HEK293 (cell line): Measurements from ENCODE around the gene APOBEC3C.

ENCODE experiments used
- CTCF ChIA-PET: fragments of 350-600 bp; formaldehyde crosslinking; extraction: SDS; loops from one replicate; lab custom pipeline; 2021; ENCODE audit warnings: antibody characterized with exemption; lab: Yijun Ruan, JAX
- POLR2A ChIA-PET: fragments of 300-600 bp; formaldehyde crosslinking; extraction: SDS; loops from one replicate; lab custom pipeline; 2020; ENCODE audit warnings: antibody characterized with exemption, inconsistent platforms; lab: Yijun Ruan, JAX
- H3K27ac ChIP-seq: fragments of 200-500 bp; sonication (Bioruptor generic); 2 replicates; pipeline ENCODE4 v1.5.1; 2014; ENCODE audit warnings: low read depth, low read length, control low read depth, inconsistent platforms; ENCODE audit errors: extremely low read depth
- H3K36me3 ChIP-seq, 2 experiments: fragments of 200-500 bp in 1 of 2; sonication (Bioruptor generic) in 1 of 2; 1 replicate in 1 of 2; 2 replicates in 1 of 2; pipeline ENCODE4 v1.5.1; 2014 to 2017; ENCODE audit warnings: inconsistent platforms in 2 of 2, low read length in 2 of 2; ENCODE audit not compliant: control insufficient read depth in 2 of 2, insufficient read depth in 1 of 2
- H3K4me1 ChIP-seq: fragments of 200-500 bp; sonication (Bioruptor generic); 2 replicates; pipeline ENCODE4 v1.5.1; 2014; ENCODE audit warnings: mild to moderate bottlenecking, low read length, inconsistent platforms; ENCODE audit not compliant: control insufficient read depth, insufficient read depth
- H3K4me3 ChIP-seq: 2 replicates; pipeline ENCODE4 v1.5.1; 2011; ENCODE audit warnings: low read depth, mild to moderate bottlenecking, control low read depth, low read length, moderate library complexity
- H3K9me3 ChIP-seq: fragments of 200-500 bp; sonication (Bioruptor generic); 2 replicates; pipeline ENCODE4 v1.5.1; 2014; ENCODE audit warnings: low read depth, low read length, inconsistent platforms; ENCODE audit not compliant: control insufficient read depth, insufficient read depth
- ATF2 ChIP-seq: fragments of 450-650 bp; formaldehyde crosslinking; IDR thresholded peaks from 2 replicates; pipeline ENCODE4 v1.5.1; 2016; ENCODE audit warnings: missing biosample characterization, missing genetic modification characterization, low read depth
- CTCF ChIP-seq: fragments of 450-650 bp; formaldehyde crosslinking; IDR thresholded peaks from 2 replicates; pipeline ENCODE4 v1.5.1; 2016; ENCODE audit warnings: missing biosample characterization, missing genetic modification characterization
- EGR2 ChIP-seq: fragments of 450-650 bp; formaldehyde crosslinking; IDR thresholded peaks from 2 replicates; pipeline ENCODE4 v1.5.1; 2016; ENCODE audit warnings: low read depth, missing biosample characterization, missing genetic modification characterization
- OSR2 ChIP-seq: fragments of 450-650 bp; formaldehyde crosslinking; IDR thresholded peaks from 2 replicates; pipeline ENCODE4 v1.5.1; 2016; ENCODE audit warnings: missing biosample characterization, missing genetic modification characterization
- PRDM10 ChIP-seq: fragments of 450-650 bp; formaldehyde crosslinking; IDR thresholded peaks from 2 replicates; pipeline ENCODE4 v1.5.1; 2016; ENCODE audit warnings: missing biosample characterization, missing genetic modification characterization
- ZBTB7A ChIP-seq: fragments of 450-650 bp; formaldehyde crosslinking; IDR thresholded peaks from 2 replicates; pipeline ENCODE4 v1.5.1; 2016; ENCODE audit warnings: low read depth, missing biosample characterization, missing genetic modification characterization
- ZNF114 ChIP-seq: fragments of 450-650 bp; formaldehyde crosslinking; IDR thresholded peaks from 2 replicates; pipeline ENCODE4 v1.5.0; 2017; ENCODE audit warnings: missing biosample characterization, missing genetic modification characterization
- ZNF132 ChIP-seq: fragments of 450-650 bp; formaldehyde crosslinking; IDR thresholded peaks from 2 replicates; pipeline ENCODE4 v1.5.1; 2017; ENCODE audit warnings: missing biosample characterization, missing genetic modification characterization, borderline replicate concordance
- ZNF146 ChIP-seq: fragments of 450-650 bp; formaldehyde crosslinking; IDR thresholded peaks from 2 replicates; pipeline ENCODE4 v1.5.1; 2016; ENCODE audit warnings: missing biosample characterization, missing genetic modification characterization
- ZNF157 ChIP-seq: fragments of 450-650 bp; formaldehyde crosslinking; IDR thresholded peaks from 2 replicates; pipeline ENCODE4 v1.5.1; 2016; ENCODE audit warnings: missing biosample characterization, missing genetic modification characterization
- ZNF2 ChIP-seq: fragments of 450-650 bp; formaldehyde crosslinking; IDR thresholded peaks from 2 replicates; pipeline ENCODE4 v1.5.1; 2016; ENCODE audit warnings: missing biosample characterization, missing genetic modification characterization
- ZNF362 ChIP-seq: fragments of 450-650 bp; formaldehyde crosslinking; IDR thresholded peaks from 2 replicates; pipeline ENCODE4 v1.5.1; 2016; ENCODE audit warnings: missing biosample characterization, missing genetic modification characterization
- ZNF501 ChIP-seq: fragments of 450-650 bp; formaldehyde crosslinking; IDR thresholded peaks from 2 replicates; pipeline ENCODE4 v1.5.1; 2016; ENCODE audit warnings: missing biosample characterization, missing genetic modification characterization
- ZNF514 ChIP-seq: fragments of 450-650 bp; formaldehyde crosslinking; IDR thresholded peaks from 2 replicates; pipeline ENCODE4 v1.5.1; 2016; ENCODE audit warnings: missing biosample characterization, missing genetic modification characterization
- ZNF629 ChIP-seq: fragments of 450-650 bp; formaldehyde crosslinking; IDR thresholded peaks from 2 replicates; pipeline ENCODE4 v1.5.1; 2017; ENCODE audit warnings: missing biosample characterization, missing genetic modification characterization
- ZNF654 ChIP-seq: fragments of 450-650 bp; formaldehyde crosslinking; IDR thresholded peaks from 2 replicates; pipeline ENCODE4 v1.5.1; 2016; ENCODE audit warnings: low read depth, missing biosample characterization, missing genetic modification characterization
- ZNF791 ChIP-seq: fragments of 450-650 bp; formaldehyde crosslinking; IDR thresholded peaks from 2 replicates; pipeline ENCODE4 v1.5.1; 2016; ENCODE audit warnings: missing biosample characterization, missing genetic modification characterization
- ZSCAN18 ChIP-seq: fragments of 450-650 bp; formaldehyde crosslinking; IDR thresholded peaks from 2 replicates; pipeline ENCODE4 v1.5.1; 2016; ENCODE audit warnings: missing biosample characterization, missing genetic modification characterization

The APOBEC3C gene

DNA sequence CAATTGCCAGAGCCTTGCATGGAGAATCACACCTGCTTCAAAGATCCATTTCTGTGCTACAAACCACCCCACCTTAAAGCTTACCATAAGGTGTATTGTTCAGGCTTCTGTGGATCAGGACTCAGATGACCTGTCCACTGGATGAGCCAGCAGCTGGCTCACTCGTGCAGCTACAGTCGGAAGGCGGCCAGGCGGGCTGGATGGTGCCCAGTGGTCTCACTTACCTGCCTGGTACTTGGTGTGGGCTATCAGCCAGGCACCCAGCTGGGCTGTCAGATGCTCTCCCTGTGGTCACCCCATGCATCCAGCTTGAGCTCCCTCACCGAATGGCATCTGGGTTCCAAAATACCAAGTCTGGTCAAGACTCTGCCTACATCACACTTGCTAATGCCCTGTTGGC is 42.9 kb upstream of the APOBEC3C start (continued):
- TF ChIP-seq ZNF157 (tag by site-specific recombination) (no peak), ZNF501 (tag by site-specific recombination) (no peak)

DNA sequence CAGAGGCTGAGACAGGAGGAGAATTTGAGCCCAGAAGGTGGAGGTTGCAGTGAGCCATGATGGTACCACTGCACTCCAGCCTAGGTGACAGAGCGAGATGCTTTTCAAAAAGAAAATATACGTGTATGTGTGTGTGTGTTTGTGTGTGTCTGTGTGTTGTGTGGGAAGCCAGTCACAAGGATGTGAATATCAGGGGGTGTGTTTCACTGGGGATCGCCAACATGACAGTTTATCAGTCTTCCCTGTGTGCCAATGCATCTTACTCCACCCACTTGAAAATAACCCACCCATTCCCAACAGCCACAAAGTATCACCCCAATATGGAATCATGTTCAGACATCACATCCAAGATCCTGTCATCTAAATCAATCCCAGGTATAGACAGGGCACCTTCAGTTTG is 42.3 kb upstream of the APOBEC3C start:
- TF ChIP-seq ZNF514 (tag by site-specific recombination), result no peak
- no peak for TF ChIP-seq ZNF114
- TF ChIP-seq ZNF146 (tag by site-specific recombination), result no peak
- Histone ChIP-seq H3K27ac (no peak overlapping the region), H3K9me3 (no peaks in the 10 kb centered on the region), H3K4me1 (no peaks in the 10 kb centered on the region), H3K4me3 (no peak overlapping the region), H3K36me3 (no peaks in the 10 kb centered on the region)
- ChIA-PET CTCF (interaction anchor here (0.6 to 3.6 kb wide), 4 partner anchors 31 to 138 kb away, joined by 3 to 11 read pairs (median 4); no protein-coding TSS in a partner anchor), POLR2A (no interaction called here)

GRCh38 chr22:38972558-38972957 is 41.5 kb upstream of the APOBEC3C start:
- Histone ChIP-seq H3K9me3 (no peaks in the 10 kb centered on the region), H3K27ac (no peak overlapping the region), H3K36me3 (no peaks in the 10 kb centered on the region), H3K4me3 (no peak overlapping the region), H3K4me1 (no peaks in the 10 kb centered on the region)
- POLR2A ChIA-PET, result no interaction called here
- TF ChIP-seq ZNF629 (tag by site-specific recombination), result no peak
- no peak for TF ChIP-seq ZSCAN18
- TF ChIP-seq ZNF791 (tag by site-specific recombination), result no peak
- no peak for TF ChIP-seq ZNF132 (tag by site-specific recombination)
- TF ChIP-seq OSR2 (tag by site-specific recombination), result no peak
- TF ChIP-seq ATF2 (tag by site-specific recombination), result peak; percentile 59
- CTCF ChIA-PET, result interaction anchor here (0.7 to 3.2 kb wide), 3 partner anchors 40 to 235 kb away, joined by 3 to 35 read pairs (median 5); partner anchors contain the start of gene CBX6

- H3K4me3 ChIP-seq, result no peak overlapping the region
- no peak overlapping the region for H3K27ac ChIP-seq
- ChIA-PET CTCF (interaction anchor here (0.6 to 3.2 kb wide), 26 partner anchors 9 to 358 kb away, joined by 3 to 44 read pairs (median 4); partner anchors contain the start of gene CBX6), POLR2A (interaction anchor here (0.7 kb wide), 1 partner anchor 358 kb away, joined by 3 read pairs; no protein-coding TSS in a partner anchor)
- H3K4me1 ChIP-seq, result no peaks in the 10 kb centered on the region
- no peaks in the 10 kb centered on the region for H3K36me3 ChIP-seq
- H3K9me3 ChIP-seq, result no peaks in the 10 kb centered on the region
- no peak for TF ChIP-seq EGR2 (tag by site-specific recombination)
- peak; percentile 65; the same call in 1 of the 2 replicates for TF ChIP-seq ZNF362 (tag by site-specific recombination)
- peak; percentile 77 for TF ChIP-seq CTCF
- no peak for TF ChIP-seq ZBTB7A
- TF ChIP-seq PRDM10, result peak; percentile 47; the same call in 1 of the 2 replicates
- TF ChIP-seq ZNF654, result peak; percentile 57
- TF ChIP-seq ZNF2 (tag by site-specific recombination), result 0 out of 2 replicates have a peak, but pooled peaks have one; percentile 66
Observed at GRCh38 chr22:38973289-38974169, 40.5 kb upstream of the APOBEC3C start.
